Endothelial cell of hepatic sinusoid (primary cell): Measurements from ENCODE around the gene TP53.
"Not testable (repeated sequence)": the region's sequence is repeated elsewhere in the genome, so short reads cannot be mapped to it uniquely, and the experiment has no call there.

Experiments used
- in situ Hi-C: cut with HindIII; loops from 2 replicates; pipeline ENCODE4 v1.10.0; 2017; ENCODE audit warnings: low sequenced_read_pairs

TP53 gene

DNA sequence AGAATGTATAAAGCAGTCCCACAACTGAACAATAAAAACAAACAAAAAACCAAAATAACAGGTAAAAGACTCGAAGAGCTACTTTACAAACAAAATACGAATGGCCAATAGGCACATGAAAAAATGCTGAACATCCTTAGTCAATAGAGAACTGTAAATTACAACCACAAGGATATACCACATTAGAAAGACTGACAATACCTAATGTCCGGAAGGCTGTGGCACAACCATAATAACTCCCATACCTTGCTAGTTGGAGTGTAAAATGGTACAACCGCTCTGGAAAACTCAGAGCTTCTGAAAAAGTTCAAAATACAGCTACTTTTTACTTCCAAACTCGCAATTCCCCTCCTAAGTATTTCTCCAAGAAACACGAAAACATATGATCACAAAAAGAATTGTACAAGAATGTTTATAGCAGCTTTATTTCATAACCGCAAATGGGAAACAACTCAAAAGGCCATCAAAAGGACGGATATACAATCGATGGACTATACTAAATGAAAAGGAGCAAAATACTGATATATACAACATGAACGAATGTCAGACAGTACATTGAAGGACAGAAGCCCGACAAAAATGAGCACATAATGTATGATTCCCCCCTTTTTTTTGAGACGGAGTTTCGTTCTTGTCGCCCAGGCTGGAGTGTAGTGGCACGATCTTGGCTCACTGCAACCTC lies 2.3 kb downstream of the TP53 start:
- in situ Hi-C loops = no loop called here

DNA sequence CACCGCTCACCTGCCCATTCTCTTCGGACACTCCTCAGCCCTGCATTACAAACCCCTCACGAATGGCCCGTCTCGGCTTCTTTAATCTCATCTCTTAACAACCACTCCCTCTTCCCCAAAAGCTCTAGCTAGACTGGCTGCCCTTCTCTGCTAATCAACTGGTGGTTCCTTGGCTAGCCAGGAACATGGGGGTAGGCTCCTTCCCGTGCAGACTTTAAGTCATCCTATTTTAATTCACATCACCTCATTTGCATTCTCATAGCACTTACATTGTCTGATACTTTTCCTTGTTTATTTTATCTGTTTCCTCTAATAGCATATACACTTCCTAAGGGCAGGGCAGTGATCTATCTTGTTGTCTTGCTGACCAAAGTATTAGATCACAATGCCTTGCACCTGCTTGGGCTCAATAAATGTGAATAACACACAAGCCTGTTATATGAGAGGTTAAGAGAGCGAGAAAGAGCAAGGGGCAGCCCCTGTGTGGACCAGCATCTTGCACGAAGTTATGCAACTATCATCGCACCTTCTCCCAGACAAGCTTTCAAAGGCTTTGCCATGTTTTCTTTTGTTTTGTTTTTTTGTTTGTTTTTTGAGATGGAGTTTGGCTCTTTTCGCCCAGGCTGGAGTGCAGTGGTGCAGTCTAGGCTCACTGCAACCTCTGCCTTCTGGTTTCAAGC lies 9.8 kb downstream of the TP53 start:
- in situ Hi-C loops = no loop called here

DNA sequence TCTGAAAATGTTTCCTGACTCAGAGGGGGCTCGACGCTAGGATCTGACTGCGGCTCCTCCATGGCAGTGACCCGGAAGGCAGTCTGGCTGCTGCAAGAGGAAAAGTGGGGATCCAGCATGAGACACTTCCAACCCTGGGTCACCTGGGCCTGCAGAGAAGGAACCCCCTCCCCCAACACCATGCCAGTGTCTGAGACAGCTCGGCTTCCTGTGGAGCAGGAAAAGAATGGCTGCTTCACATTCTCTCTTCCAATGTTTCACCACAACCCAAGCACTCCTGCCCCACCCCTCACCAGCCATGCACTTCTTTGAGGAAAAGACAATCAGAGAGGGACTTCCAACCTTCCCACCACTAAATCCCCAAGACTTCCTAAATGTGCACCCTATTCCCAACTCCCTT lies 10.8 kb downstream of the TP53 start:
- in situ Hi-C loops = no loop called here

DNA sequence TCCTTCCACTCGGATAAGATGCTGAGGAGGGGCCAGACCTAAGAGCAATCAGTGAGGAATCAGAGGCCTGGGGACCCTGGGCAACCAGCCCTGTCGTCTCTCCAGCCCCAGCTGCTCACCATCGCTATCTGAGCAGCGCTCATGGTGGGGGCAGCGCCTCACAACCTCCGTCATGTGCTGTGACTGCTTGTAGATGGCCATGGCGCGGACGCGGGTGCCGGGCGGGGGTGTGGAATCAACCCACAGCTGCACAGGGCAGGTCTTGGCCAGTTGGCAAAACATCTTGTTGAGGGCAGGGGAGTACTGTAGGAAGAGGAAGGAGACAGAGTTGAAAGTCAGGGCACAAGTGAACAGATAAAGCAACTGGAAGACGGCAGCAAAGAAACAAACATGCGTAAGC lies 12.4 kb downstream of the TP53 start:
- in situ Hi-C loops = no loop called here

DNA sequence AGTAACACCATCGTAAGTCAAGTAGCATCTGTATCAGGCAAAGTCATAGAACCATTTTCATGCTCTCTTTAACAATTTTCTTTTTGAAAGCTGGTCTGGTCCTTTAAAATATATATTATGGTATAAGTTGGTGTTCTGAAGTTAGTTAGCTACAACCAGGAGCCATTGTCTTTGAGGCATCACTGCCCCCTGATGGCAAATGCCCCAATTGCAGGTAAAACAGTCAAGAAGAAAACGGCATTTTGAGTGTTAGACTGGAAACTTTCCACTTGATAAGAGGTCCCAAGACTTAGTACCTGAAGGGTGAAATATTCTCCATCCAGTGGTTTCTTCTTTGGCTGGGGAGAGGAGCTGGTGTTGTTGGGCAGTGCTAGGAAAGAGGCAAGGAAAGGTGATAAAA lies 14.1 kb downstream of the TP53 start:
- in situ Hi-C loops = no loop called here

DNA sequence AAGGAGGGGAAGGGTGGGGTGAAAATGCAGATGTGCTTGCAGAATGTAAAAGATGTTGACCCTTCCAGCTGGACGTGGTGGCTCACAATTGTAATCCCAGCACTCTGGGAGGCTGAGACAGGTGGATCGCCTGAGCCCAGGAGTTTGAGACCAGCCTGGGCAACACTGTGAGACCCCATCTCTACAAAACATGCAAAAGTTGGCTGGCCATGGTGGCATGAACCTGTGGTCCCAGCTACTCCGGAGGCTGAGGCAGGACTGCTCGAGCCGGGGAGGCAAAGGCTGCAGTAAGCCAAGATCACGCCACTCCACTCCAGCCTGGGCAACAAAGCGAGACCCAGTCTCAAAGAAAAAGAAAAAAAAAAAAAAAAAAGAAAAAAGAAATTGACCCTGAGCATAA lies 18.8 kb downstream of the TP53 start:
- in situ Hi-C loops = no loop called here

DNA sequence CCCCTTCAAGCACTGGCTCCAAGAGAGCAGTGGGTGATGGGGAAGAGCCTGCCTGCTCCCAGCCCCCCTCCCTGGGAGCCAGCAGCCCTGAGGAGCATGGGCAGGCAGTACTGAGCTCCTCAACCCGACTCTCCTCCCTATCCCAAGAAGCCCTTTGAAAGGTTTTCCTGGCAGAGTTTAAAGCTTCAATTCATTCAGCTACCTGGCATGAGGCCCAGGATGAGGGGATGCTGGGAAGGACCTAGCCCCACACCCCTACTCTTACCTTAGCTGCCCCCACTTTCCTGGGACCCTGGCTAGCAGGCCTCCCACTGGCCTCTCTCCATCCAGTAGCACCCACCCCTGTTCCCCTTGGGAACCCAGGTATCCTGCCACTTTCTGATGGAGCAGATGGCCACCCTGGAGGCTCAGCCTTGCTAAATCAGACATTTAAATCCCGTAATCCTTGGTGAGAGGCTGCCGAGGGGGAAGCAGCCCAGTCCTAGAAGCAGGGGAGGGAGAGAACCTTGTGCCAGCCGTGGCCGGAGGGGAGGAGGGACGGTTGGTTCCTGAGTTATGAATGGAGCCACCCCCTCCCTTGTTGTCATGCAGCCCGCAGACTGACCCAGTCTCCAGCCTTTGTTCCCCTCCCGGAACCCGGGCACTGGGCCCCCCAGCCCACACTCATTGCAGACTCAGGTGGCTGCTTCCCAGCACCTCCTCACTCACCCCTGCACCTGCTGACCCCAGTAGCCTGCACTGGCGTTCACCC lies 19.5 kb downstream of the TP53 start:
- in situ Hi-C loops = no loop called here

DNA sequence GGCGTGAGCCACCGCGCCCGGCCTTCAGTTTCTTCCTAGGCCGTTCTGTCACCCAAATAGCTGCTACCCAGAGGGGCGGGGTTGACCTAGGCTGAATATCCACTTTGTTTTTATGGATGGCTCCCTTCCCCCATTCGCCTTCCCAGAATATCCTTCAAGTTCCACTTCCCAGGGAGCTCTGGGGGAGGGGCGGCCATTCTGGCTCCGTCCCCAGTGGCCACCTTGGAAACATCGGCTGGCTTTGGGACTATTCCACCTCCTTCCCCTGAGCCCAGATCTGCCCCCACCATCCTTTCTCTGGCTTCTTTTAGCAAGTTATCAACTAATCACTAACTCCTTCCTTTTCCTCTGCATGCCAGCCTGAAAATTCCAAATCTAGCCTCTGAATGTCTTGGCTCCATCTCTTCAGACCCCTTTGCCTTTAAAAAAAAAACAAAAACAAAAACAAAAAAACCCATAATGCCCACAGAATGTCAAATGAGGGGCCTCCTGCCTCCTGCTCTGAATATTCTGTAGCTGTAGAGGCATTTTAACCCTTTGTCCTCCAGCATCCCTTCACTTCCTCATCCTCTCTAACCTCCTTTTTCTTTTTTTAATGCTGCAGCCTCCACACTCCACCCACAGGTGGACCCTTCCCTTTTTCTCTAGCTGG lies 30.2 kb downstream of the TP53 start:
- in situ Hi-C loops = no loop called here

DNA sequence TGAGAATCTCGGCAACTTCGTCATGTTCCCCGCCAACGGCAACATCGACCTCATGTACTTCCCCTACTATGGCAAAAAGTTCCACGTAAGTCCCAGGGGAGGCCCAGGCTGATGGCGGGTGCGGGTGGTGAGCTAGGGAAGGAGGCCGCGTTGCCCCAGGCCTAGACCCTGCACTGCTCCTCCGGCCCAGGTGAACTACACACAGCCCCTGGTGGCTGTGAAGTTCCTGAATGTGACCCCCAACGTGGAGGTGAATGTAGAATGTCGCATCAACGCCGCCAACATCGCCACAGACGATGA lies 31.8 kb downstream of the TP53 start:
- in situ Hi-C loops = no loop called here

DNA sequence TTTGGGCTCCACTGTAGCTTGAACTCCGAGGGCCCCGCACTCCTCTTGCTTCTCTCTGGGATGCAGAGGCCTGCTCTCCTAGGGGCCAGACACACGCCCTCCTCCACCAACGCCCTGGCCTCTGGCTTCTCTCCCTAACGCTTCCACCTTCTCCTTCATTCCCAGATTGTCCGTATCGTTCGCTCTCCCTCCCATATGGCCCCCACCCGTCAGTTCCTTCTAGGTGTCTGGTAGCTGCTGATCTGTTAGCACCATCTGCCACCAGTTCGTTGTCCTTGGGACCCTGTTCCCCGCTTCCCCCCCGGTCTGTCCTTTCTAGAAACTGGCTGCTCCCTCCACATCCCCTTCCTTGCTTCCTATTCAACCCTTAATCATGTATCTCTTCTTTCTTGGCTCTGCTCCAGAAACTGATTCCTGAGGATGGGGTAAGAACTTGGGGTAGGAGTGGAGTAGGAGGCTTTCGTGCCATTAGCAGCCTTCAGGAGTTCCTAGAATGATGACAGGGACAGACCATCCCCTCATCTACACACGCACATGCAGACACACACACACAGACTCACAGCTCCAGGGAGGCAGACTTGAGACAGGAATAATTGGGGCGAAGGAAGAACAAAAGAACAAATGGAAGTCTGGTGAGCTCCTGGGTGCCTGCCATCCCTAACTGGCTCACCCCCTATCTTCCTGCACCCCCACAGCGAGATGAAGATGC lies 32.3 kb downstream of the TP53 start:
- in situ Hi-C loops = no loop called here

DNA sequence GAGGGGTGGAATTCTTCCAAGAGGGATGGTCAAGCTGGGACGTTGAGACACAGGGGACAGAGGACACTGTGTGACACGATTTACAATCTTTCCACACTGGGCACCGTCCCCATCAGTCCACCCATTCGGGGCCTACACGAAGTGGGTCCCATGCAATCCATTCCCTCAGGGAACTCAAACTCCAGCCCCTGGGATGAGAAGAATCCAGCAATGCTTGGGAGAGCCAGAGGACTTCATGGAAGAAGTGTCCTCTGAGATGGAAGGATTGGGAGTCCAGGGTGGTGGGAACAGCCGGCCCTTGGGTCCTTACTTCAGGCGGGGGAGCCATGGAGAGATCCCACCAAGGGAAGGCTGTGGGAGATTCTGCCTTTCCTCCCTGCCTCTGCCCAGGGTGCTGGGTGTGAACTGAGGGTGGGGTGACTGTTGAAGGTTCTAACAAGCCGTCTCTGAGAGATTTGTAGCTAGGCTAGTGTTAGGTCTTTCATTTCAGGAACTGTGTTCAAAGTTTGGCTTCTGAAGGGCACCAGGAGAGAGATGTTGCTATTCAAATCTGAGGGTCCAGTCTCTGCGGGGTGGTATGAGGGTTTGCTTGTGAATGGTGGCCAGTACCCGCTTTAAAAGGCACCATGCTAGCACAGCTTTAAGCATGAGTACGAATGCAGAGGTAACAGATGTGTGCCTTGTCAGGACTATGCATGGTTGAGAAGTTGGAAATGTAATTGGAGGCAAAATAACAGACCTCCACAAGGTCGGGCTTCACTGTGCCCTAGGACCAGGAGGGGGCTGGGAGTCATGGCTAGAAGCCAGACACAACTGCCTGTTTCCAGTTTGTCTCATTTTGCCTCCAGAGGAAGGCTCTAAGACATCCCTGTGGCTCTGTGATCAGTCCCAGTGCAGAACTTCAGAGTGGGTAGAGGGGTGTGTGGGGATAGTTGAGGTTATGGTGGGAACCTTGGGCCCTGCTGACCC lies 34.6 kb downstream of the TP53 start:
- in situ Hi-C loops = no loop called here

DNA sequence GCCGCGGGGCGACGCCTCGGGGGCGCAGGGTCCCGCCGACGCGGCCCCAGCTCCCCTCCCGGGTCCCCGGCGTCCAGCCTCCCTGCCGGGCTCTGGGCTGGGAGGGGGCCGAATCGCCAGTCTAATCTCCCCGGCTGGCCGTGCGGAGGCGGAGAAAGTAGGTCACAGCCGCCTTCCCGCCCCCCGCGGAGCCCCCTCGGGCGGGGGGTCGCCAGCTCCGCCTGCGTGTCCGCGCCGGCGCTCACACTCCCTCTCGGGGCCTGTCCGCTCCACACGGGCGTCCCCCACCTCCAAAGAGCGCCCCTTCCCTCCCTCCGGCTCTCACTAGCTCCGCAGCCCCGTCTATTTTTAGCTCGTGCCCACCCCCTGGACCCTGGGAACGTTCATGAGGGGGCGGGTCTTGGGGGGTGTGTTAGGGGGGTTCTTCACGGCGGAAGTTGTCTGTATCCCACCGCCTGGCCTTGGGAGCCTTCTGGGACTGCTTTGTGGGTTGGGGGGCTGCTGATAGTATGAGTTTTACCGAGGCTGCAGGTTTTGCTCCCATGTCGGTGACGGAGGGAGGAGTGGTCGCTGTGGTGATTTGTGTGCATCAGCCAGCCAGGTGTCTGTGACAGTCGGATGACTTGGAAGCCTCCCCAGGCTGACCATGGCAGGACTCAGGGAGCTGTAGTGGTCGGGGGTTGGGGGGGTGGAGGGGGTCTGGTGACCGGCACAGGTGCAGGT lies 35.5 kb downstream of the TP53 start:
- in situ Hi-C loops = no loop called here

DNA sequence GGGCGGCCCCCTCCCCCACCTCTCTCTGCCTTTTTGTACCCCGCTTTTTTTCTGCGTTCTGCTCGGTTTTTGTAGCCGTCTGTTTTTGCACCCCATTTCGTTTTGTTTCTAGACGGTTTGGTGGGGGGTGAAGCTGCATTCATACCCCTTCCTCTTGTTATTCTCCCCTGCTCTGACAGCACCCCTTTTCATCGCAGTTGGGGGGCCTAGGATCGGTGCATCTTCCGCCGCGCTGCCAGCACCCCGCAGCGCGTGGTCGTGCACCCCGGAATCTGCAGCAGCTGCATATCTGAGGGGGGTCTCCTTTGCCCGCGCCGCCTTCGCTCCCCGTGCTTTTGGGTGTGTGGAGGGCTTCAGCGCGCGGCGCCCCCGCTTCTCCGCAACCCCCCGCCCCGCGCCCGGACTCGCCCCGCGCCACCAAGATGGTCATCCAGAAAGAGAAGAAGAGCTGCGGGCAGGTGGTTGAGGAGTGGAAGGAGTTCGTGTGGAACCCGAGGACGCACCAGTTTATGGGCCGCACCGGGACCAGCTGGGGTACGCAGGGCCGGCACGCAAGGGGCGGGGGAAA lies 36.1 kb downstream of the TP53 start:
- in situ Hi-C loops = no loop called here

DNA sequence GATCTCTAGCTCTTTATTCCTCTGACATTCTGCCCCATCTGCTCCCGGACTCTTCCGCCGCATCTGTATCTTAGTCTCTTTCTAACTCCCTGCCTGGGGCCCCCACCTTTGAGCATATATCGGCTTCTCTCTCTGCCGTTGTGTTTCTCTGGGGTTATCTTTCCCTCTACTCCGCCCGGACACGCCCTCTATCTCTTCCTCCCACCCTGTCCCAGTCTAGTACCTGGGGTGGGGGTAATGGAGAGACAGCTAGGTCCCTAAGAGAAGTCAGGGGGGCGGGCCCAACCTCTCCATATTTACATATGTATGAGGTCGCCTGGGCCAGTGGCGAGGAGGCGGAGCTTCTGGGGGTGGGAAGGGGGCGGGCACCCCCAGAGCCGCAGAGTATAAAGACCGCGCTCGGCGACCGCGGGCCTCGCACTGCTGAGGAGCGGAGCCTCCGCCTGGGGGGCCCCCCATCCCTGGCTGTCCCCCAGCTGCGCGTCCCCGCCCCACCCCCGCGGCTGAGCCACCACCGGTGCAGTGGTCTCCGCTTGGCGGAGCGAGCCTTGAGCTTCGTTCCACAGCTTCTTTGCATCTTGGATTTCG lies 36.7 kb downstream of the TP53 start, which contains the start of gene ATP1B2:
Gene ATP1B2 (plus strand): TSS at position 418 of the 588 bp plus-strand sequence. CDS start 593 bp downstream, outside the sequence.
- in situ Hi-C loops = no loop called here

DNA sequence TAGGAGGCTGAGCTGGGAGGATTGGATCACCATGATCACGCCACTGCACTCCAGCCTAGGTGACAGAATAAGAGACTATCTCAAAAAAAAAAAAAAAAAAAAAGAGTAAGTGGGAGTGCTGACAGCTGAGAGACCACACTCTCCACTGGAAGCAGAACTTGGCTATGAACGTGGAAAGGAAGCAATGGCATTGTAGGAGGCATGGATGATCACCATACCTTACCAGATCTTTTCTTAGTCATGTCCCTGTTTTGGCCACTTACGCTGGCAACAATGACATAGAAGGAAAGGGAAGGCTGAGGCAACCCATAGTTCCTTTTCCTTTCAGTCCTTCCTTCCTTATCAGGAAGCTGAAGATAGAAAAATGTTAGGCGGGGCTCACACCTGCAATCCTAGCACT lies 40.3 kb downstream of the TP53 start:
- in situ Hi-C loops = no loop called here

DNA sequence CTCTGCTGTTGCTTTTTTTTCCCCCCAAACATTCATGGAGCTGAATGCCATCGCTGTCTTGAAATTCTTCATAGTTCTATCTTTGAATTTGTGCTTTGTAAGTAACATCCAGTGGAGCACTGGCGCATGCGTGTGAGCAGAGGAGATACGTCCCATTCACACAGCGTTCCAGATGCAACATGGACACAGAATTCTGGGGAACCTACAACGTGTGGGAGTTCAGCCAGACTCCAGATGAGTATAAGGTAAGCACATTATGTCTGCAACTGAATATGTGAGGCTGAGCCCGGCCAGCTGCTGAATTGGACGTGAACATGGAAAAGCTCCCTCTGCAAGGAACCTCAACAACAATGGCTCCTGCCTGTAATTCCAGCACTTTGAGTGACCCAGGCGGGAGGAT lies 40.8 kb downstream of the TP53 start:
- in situ Hi-C loops = no loop called here

DNA sequence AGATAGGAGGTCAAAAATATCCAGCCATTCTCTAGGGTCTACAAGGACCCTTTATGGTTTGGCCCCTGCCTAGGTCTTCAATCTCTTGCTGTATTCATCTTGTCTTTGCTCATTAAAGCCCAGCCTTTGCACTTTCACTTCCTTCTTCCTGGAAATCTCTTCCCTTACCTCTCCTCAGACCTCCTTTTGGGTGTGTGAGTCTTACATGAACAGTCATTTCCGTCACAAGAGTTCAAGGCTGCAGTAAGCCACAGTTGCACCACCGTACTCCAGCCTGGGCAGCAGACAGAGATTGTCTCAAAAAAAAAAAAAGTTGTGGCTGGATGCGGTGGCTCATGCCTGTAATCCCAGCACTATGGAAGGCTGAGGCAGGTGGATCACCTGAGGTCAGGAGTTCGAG lies 42.5 kb downstream of the TP53 start:
- in situ Hi-C loops = no loop called here

DNA sequence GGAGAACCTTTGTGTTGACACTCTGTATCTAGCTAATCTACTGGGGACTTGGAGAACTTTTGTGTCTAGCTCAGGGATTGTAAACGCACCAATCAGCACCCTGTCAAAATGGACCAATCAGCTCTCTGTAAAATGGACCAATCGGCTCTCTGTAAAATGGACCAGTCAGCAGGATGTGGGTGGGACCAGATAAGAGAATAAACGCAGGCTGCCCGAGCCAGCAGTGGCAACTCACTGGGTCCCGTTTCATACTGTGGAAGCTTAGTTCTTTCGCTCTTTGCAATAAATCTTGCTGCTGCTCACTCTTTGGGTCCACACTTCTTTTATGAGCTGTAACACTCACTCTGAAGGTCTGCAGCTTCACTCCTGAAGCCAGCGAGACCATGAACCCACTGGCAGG lies 45.7 kb downstream of the TP53 start:
- in situ Hi-C loops = not testable (repeated sequence)

DNA sequence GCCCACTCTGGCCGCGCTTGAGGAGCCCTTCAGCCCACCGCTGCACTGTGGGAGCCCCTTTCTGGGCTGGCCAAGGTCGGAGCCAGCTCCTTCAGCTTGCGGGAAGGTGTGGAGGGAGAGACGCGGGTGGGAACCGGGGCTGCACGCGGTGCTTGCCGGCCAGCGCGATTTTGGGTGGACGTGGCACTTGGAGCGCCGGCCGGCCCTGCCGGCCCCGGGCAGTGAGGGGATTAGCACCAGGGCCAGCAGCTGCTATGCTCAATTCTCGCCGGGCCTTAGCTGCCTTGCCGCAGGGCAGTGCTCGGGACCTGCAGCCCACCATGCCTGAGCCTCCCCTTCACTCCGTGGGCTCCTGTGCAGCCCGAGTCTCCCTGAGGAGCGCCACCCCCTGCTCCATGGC lies 46.5 kb downstream of the TP53 start:
- in situ Hi-C loops = no loop called here
